Trophoblast cell (in vitro differentiated cells and primary cell): ENCODE data around the gene RCC2.
"Not testable (repeated sequence)": the region's sequence is repeated elsewhere in the genome, so short reads cannot be mapped to it uniquely, and the experiment has no call there.

Experiments used
- DNase-seq, 2 donors: peaks; one replicate each; pipeline ENCODE4 v3.0.0-alpha.2; 2016
- H2AFZ ChIP-seq: 2 replicates; pipeline ENCODE4 v1.6.1; 2013; ENCODE audit warnings: low read length, moderate library complexity, mild to moderate bottlenecking; ENCODE audit not compliant: insufficient read depth, poor library complexity
- H2AK5ac ChIP-seq: 2 replicates; pipeline ENCODE4 v1.6.1; 2013; ENCODE audit warnings: mild to moderate bottlenecking, low read length
- H2BK120ac ChIP-seq: 2 replicates; pipeline ENCODE4 v1.6.1; 2013; ENCODE audit warnings: low read length, mild to moderate bottlenecking, moderate library complexity; ENCODE audit not compliant: insufficient read depth, poor library complexity
- H2BK12ac ChIP-seq: 2 replicates; pipeline ENCODE4 v1.6.1; 2013; ENCODE audit warnings: mild to moderate bottlenecking, low read length, moderate library complexity
- H2BK5ac ChIP-seq: 2 replicates; pipeline ENCODE4 v1.6.1; 2013; ENCODE audit warnings: low read length, low read depth, moderate library complexity, mild to moderate bottlenecking; ENCODE audit not compliant: poor library complexity
- H3K14ac ChIP-seq: 2 replicates; pipeline ENCODE4 v1.6.1; 2013; ENCODE audit warnings: mild to moderate bottlenecking, low read length
- H3K18ac ChIP-seq: 2 replicates; pipeline ENCODE4 v1.6.1; 2013; ENCODE audit warnings: mild to moderate bottlenecking, low read length
- H3K23ac ChIP-seq: 2 replicates; pipeline ENCODE4 v1.6.1; 2013; ENCODE audit warnings: low read length
- H3K27ac ChIP-seq: 2 replicates; pipeline ENCODE4 v1.5.1; 2013; ENCODE audit warnings: low read depth, mild to moderate bottlenecking, inconsistent platforms, low read length, moderate library complexity
- H3K27me3 ChIP-seq: 2 replicates; pipeline ENCODE4 v1.6.1; 2013; ENCODE audit warnings: inconsistent platforms, mild to moderate bottlenecking, low read length, moderate library complexity; ENCODE audit not compliant: insufficient read depth
- H3K36me3 ChIP-seq, 2 experiments: 1 replicate in 1 of 2; 2 replicates in 1 of 2; pipeline ENCODE4 v1.6.1; 2013; ENCODE audit warnings: low read length in 2 of 2, mild to moderate bottlenecking in 2 of 2, moderate library complexity in 1 of 2; ENCODE audit not compliant: insufficient read depth in 2 of 2, control insufficient read depth in 1 of 2
- H3K4ac ChIP-seq: 2 replicates; pipeline ENCODE4 v1.6.1; 2013; ENCODE audit warnings: low read depth, mild to moderate bottlenecking, low read length, moderate library complexity
- H3K4me1 ChIP-seq, 2 experiments: 1 replicate in 1 of 2; 2 replicates in 1 of 2; pipeline ENCODE4 v1.6.1; 2013; ENCODE audit warnings: low read length in 2 of 2, mild to moderate bottlenecking in 2 of 2, moderate library complexity in 1 of 2; ENCODE audit not compliant: insufficient read depth in 2 of 2, control insufficient read depth in 1 of 2
- H3K4me2 ChIP-seq: 2 replicates; pipeline ENCODE4 v1.6.1; 2013; ENCODE audit warnings: inconsistent platforms, mild to moderate bottlenecking, low read length, moderate library complexity
- H3K4me3 ChIP-seq: 2 replicates; pipeline ENCODE4 v1.5.1; 2013; ENCODE audit warnings: mild to moderate bottlenecking, low read depth, low read length, inconsistent platforms
- H3K79me1 ChIP-seq: one replicate; pipeline ENCODE4 v1.6.1; 2013; ENCODE audit warnings: low read length
- H3K79me2 ChIP-seq: 2 replicates; pipeline ENCODE4 v1.6.1; 2013; ENCODE audit warnings: low read length, mild to moderate bottlenecking; ENCODE audit not compliant: control insufficient read depth, insufficient read depth, poor library complexity
- H3K9ac ChIP-seq: 2 replicates; pipeline ENCODE4 v1.6.1; 2013; ENCODE audit warnings: mild to moderate bottlenecking, low read length
- H3K9me3 ChIP-seq: 2 replicates; pipeline ENCODE4 v1.6.1; 2013; ENCODE audit warnings: low read depth, mild to moderate bottlenecking, control low read depth, inconsistent platforms, low read length; ENCODE audit not compliant: insufficient read depth
- H4K12ac ChIP-seq: 2 replicates; pipeline ENCODE4 v1.6.1; 2013; ENCODE audit warnings: low read depth, mild to moderate bottlenecking, low read length, moderate library complexity
- H4K8ac ChIP-seq: 2 replicates; pipeline ENCODE4 v1.6.1; 2013; ENCODE audit warnings: low read depth, mild to moderate bottlenecking, low read length, moderate library complexity
- H4K91ac ChIP-seq: one replicate; pipeline ENCODE4 v1.6.1; 2013; ENCODE audit warnings: low read depth, mild to moderate bottlenecking, low read length, moderate library complexity
- WGBS: extraction: QIAGEN DNeasy Blood & Tissue Kit; methylation state at CpG from one replicate; pipeline ENCODE4 v1.1.7; 2013; ENCODE audit warnings: missing lambda C conversion rate; ENCODE audit not compliant: insufficient read length, insufficient coverage; ENCODE audit errors: extremely low coverage; 5-methylcytosine and 5-hydroxymethylcytosine counted together

Gene RCC2

GRCh38 chr1:17452686-17453085, 13.2 kb upstream of the RCC2 start:
- H4K12ac ChIP-seq, result no peak overlapping the region
- no peak overlapping the region for H4K91ac ChIP-seq
- no peak overlapping the region for H3K4me2 ChIP-seq
- WGBS, result no CpG with 5 or more reads among the region's 4 CpGs
- H3K27me3 ChIP-seq, result no peaks in the 10 kb centered on the region
- no peak overlapping the region for H4K8ac ChIP-seq
- no peak overlapping the region for H3K4ac ChIP-seq
- H2AK5ac ChIP-seq, result no peak overlapping the region
- H3K4me3 ChIP-seq, result no peak overlapping the region
- no peak for DNase-seq
- no peaks in the 10 kb centered on the region for H3K79me2 ChIP-seq
- no peak overlapping the region for H3K23ac ChIP-seq
- H2AFZ ChIP-seq, result no peak overlapping the region
- H3K14ac ChIP-seq, result no peak overlapping the region
- H3K79me1 ChIP-seq, result no peaks in the 10 kb centered on the region
- H3K27ac ChIP-seq, result no peak overlapping the region
- H2BK12ac ChIP-seq, result no peak overlapping the region
- H3K36me3 ChIP-seq, result no peaks in the 10 kb centered on the region
- H3K4me1 ChIP-seq, result no peaks in the 10 kb centered on the region
- H3K18ac ChIP-seq, result no peak overlapping the region
- H2BK120ac ChIP-seq, result no peak overlapping the region
- H2BK5ac ChIP-seq, result no peak overlapping the region
- no peak overlapping the region for H3K9ac ChIP-seq
- H3K9me3 ChIP-seq, result no peaks in the 10 kb centered on the region

GRCh38 chr1:17452203-17452602, 12.7 kb upstream of the RCC2 start:
- H3K23ac ChIP-seq, H2BK120ac ChIP-seq, H2AK5ac ChIP-seq, H3K14ac ChIP-seq, H3K9me3 ChIP-seq, H3K4me2 ChIP-seq, H2AFZ ChIP-seq, H4K8ac ChIP-seq, H3K4me1 ChIP-seq, H3K79me2 ChIP-seq, H3K4me3 ChIP-seq, H3K18ac ChIP-seq, H3K9ac ChIP-seq, DNase-seq, H3K27me3 ChIP-seq, H3K27ac ChIP-seq, H3K36me3 ChIP-seq, H3K4ac ChIP-seq, H2BK12ac ChIP-seq, H2BK5ac ChIP-seq, H4K91ac ChIP-seq, H3K79me1 ChIP-seq, H4K12ac ChIP-seq: not testable (repeated sequence)
- WGBS, result no CpG with 5 or more reads among the region's 10 CpGs

- Histone ChIP-seq H3K4me3 (no peak overlapping the region), H2BK5ac (no peak overlapping the region), H3K18ac (no peak overlapping the region), H3K27me3 (no peaks in the 10 kb centered on the region), H3K4me2 (no peak overlapping the region), H3K79me2 (no peaks in the 10 kb centered on the region), H3K14ac (no peak overlapping the region), H3K36me3 (no peaks in the 10 kb centered on the region), H3K9me3 (no peaks in the 10 kb centered on the region), H3K27ac (no peak overlapping the region), H4K8ac (no peak overlapping the region), H2AK5ac (no peak overlapping the region), H3K9ac (no peak overlapping the region), H3K79me1 (no peaks in the 10 kb centered on the region), H4K91ac (no peak overlapping the region), H4K12ac (no peak overlapping the region), H2AFZ (no peak overlapping the region), H3K23ac (no peak overlapping the region), H3K4ac (no peak overlapping the region), H3K4me1 (no peaks in the 10 kb centered on the region), H2BK120ac (no peak overlapping the region), H2BK12ac (no peak overlapping the region)
- no CpG with 5 or more reads among the region's 7 CpGs for WGBS
- no peak for DNase-seq
These were observed 12.3 kb upstream of the RCC2 start for GRCh38 chr1:17451731-17452130.

- H4K12ac ChIP-seq, result no peak overlapping the region
- H3K36me3 ChIP-seq, result no peaks in the 10 kb centered on the region
- no peaks in the 10 kb centered on the region for H3K9me3 ChIP-seq
- no peak overlapping the region for H3K18ac ChIP-seq
- no peaks in the 10 kb centered on the region for H3K27me3 ChIP-seq
- H2BK12ac ChIP-seq, result no peak overlapping the region
- H2BK5ac ChIP-seq, result no peak overlapping the region
- no peak overlapping the region for H2AFZ ChIP-seq
- no CpG with 5 or more reads among the region's 12 CpGs for WGBS
- no peaks in the 10 kb centered on the region for H3K4me1 ChIP-seq
- H3K23ac ChIP-seq, result no peak overlapping the region
- no peak overlapping the region for H3K9ac ChIP-seq
- no peak overlapping the region for H4K8ac ChIP-seq
- no peak overlapping the region for H4K91ac ChIP-seq
- H2AK5ac ChIP-seq, result no peak overlapping the region
- H3K4ac ChIP-seq, result no peak overlapping the region
- H3K14ac ChIP-seq, result no peak overlapping the region
- no peaks in the 10 kb centered on the region for H3K79me1 ChIP-seq
- H3K27ac ChIP-seq, result no peak overlapping the region
- H2BK120ac ChIP-seq, result no peak overlapping the region
- no peak overlapping the region for H3K4me2 ChIP-seq
- no peak overlapping the region for H3K4me3 ChIP-seq
- no peak for DNase-seq
- no peaks in the 10 kb centered on the region for H3K79me2 ChIP-seq
These were observed 8.1 kb upstream of the RCC2 start for GRCh38 chr1:17447501-17447992.
